ENCODE measurements around the gene MMAB. TPM values are rescaled to one million over a fixed set of nuclear protein-coding genes. Genes with fewer than 3 reads are reported as not detected.

The MMAB gene
- total RNA-seq, 2 donors from 2014 or later = 59.1 to 76.6 TPM

GRCh38 chr12:109559200-109559505 lies 14.2 kb downstream of the MMAB start:
- Histone ChIP-seq H3K27me3 (no peaks in the 10 kb centered on the region), H3K36me3 (no peaks in the 10 kb centered on the region), H3K9me3 (no peaks in the 10 kb centered on the region), H3K4me1 (peaks cover 3% of the 10 kb centered on the region), H3K27ac (peak overlapping the region; percentile 50), H3K4me3 (no peak overlapping the region), H3K9ac (ENCODE audit: low read depth in 2 of 2, low read length in 2 of 2) (peak overlapping the region in 1 of 2 donors; percentile 6)
- DNase-seq = no peak
- TF ChIP-seq CTCF (IDR thresholded peaks at IDR 0.05) = no peak
- intact Hi-C loops (cut with DNase I) = no loop called here

- Histone ChIP-seq H3K9me3 (no peaks in the 10 kb centered on the region), H3K4me1 (peaks cover 3% of the 10 kb centered on the region), H3K4me3 (no peak overlapping the region), H3K27ac (peak overlapping the region; percentile 50), H3K9ac (ENCODE audit: low read depth in 2 of 2, low read length in 2 of 2) (peak overlapping the region; percentile 6 to 26), H3K36me3 (no peaks in the 10 kb centered on the region), H3K27me3 (peaks cover 1% of the 10 kb centered on the region)
- DNase-seq = peak; percentile 68
- intact Hi-C loops (cut with DNase I) = no loop called here
- no peak for TF ChIP-seq CTCF (IDR thresholded peaks at IDR 0.05)
Observed at GRCh38 chr12:109558374-109559199, 14.7 kb downstream of the MMAB start.

- H3K27ac ChIP-seq = no peak overlapping the region
- DNase-seq = no peak
- intact Hi-C loops (cut with DNase I) = no loop called here
- H3K4me3 ChIP-seq = no peak overlapping the region
- H3K9me3 ChIP-seq = no peaks in the 10 kb centered on the region
- no peak overlapping the region for H3K9ac ChIP-seq (ENCODE audit: low read depth in 2 of 2, low read length in 2 of 2)
- H3K4me1 ChIP-seq = peaks cover 3% of the 10 kb centered on the region
- no peak for TF ChIP-seq CTCF (IDR thresholded peaks at IDR 0.05)
- H3K27me3 ChIP-seq = peaks cover 9% of the 10 kb centered on the region
- H3K36me3 ChIP-seq = no peaks in the 10 kb centered on the region
Observed at GRCh38 chr12:109557805-109558204, 15.5 kb downstream of the MMAB start.

- Histone ChIP-seq H3K27me3 (peaks cover 9% of the 10 kb centered on the region), H3K4me3 (no peak overlapping the region), H3K4me1 (peaks cover 3% of the 10 kb centered on the region), H3K27ac (no peak overlapping the region), H3K9ac (ENCODE audit: low read depth in 2 of 2, low read length in 2 of 2) (no peak overlapping the region), H3K9me3 (no peaks in the 10 kb centered on the region), H3K36me3 (no peaks in the 10 kb centered on the region)
- intact Hi-C loops (cut with DNase I) = no loop called here
- TF ChIP-seq CTCF (IDR thresholded peaks at IDR 0.05) = no peak
- DNase-seq = no peak
Observed at GRCh38 chr12:109557200-109557599, 16.1 kb downstream of the MMAB start.

- Histone ChIP-seq H3K9me3 (no peaks in the 10 kb centered on the region), H3K4me3 (no peak overlapping the region), H3K9ac (ENCODE audit: low read depth in 2 of 2, low read length in 2 of 2) (no peak overlapping the region), H3K27me3 (peaks cover 9% of the 10 kb centered on the region), H3K4me1 (peaks cover 3% of the 10 kb centered on the region), H3K27ac (no peak overlapping the region), H3K36me3 (no peaks in the 10 kb centered on the region)
- no peak for DNase-seq
- TF ChIP-seq CTCF (IDR thresholded peaks at IDR 0.05) = no peak
- intact Hi-C loops (cut with DNase I) = no loop called here
Observed at GRCh38 chr12:109555431-109556315, 17.6 kb downstream of the MMAB start.
